ENCODE measurements around the gene ATP8B2. TPM values are rescaled to one million over a fixed set of nuclear protein-coding genes. Genes with fewer than 3 reads are reported as not detected.
"Not testable (repeated sequence)": the region's sequence is repeated elsewhere in the genome, so short reads cannot be mapped to it uniquely, and the experiment has no call there.

The ATP8B2 gene
- total RNA-seq, 1 donor from 2014 or later: 47.4 TPM

DNA sequence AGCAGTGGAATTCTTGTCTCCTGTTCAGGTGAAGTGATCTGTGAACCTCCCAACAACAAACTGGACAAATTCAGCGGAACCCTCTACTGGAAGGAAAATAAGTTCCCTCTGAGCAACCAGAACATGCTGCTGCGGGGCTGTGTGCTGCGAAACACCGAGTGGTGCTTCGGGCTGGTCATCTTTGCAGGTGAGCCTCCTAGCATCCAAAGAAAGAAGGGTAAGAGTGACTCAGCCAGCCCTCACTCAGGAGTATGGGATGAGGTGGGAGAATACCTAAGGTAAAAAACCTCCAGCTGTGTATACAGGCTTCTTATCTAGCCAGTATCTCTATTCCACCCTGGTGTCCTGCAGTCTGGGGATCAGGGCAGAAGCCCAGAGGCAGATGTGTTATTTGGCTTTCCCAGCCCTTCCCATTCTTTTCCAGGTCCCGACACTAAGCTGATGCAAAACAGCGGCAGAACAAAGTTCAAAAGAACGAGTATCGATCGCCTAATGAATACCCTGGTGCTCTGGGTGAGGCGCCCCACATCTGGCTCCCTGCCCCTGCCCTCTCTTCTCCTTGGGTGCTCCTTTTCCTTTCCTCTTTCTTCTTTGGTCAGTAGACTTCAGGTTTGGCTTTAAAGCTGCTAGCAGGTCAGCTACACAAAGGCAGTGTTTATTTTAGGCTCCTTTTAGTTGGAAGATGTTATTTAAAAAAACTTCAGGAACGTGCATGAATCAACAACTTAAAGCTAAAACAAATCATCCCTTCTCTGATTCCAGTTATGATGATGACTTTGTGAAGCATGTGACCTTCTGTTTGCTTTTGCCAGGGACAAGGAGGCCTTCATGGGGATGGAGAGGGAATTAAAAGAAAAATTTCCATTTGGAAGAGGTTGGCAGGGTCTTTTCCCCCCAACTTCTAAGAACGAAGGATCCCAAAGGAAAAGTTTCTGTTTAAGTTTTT is 9.0 kb downstream of the ATP8B2 start:
- Mint-ChIP-seq H3K9me3 (ENCODE audit: low read depth) (no peaks in the 10 kb centered on the region), H3K27ac (no peak overlapping the region), H3K4me3 (ENCODE audit: low read depth) (no peak overlapping the region), H3K27me3 (no peaks in the 10 kb centered on the region), H3K4me1 (ENCODE audit: low read depth) (peaks cover 7% of the 10 kb centered on the region), H3K36me3 (ENCODE audit: insufficient read depth) (peaks cover 26% of the 10 kb centered on the region)
- no peak for DNase-seq (ENCODE audit: low spot score, unreplicated experiment)
- TF ChIP-seq, protein P1, sequence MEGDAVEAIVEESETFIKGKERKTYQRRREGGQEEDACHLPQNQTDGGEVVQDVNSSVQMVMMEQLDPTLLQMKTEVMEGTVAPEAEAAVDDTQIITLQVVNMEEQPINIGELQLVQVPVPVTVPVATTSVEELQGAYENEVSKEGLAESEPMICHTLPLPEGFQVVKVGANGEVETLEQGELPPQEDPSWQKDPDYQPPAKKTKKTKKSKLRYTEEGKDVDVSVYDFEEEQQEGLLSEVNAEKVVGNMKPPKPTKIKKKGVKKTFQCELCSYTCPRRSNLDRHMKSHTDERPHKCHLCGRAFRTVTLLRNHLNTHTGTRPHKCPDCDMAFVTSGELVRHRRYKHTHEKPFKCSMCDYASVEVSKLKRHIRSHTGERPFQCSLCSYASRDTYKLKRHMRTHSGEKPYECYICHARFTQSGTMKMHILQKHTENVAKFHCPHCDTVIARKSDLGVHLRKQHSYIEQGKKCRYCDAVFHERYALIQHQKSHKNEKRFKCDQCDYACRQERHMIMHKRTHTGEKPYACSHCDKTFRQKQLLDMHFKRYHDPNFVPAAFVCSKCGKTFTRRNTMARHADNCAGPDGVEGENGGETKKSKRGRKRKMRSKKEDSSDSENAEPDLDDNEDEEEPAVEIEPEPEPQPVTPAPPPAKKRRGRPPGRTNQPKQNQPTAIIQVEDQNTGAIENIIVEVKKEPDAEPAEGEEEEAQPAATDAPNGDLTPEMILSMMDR (IDR thresholded peaks at IDR 0.05; ENCODE audit: unreplicated experiment): no peak

DNA sequence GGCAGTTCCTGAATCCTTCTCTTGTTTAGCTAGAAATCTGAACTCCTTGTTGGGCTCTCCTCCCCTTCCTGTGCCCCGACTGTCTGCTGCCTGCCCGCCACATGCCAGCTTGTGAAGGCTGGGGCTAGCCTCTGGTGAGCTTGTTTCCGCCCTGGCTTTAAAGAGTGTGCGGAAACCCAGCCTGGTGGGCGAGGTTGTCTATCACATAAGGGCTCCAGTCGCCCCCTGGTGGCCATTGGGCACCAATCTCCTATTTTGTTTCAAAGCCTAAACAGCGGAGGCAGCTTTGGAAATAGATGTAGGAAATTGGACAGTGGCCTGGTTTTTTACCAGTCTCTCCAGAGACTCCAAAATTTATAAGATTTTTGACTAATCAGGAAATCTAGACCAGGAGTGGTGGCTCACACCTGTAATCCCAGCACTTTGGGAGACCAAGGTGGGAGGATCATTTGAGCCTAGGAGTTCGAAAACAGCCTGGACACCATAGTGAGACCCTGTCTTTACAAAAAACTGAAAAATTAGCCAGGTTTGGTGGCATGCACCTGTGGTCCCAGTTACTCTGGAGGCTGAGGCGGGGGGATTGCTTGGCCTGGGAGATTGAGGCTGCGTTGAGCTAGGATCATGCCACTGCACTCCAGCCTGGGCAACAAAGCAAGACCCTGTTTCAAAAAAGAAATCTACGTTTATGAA is 9.8 kb downstream of the ATP8B2 start:
- DNase-seq (ENCODE audit: low spot score, unreplicated experiment): peak; percentile 76
- Mint-ChIP-seq H3K4me1 (ENCODE audit: low read depth) (peaks cover 7% of the 10 kb centered on the region), H3K27me3 (no peaks in the 10 kb centered on the region), H3K4me3 (ENCODE audit: low read depth) (no peak overlapping the region), H3K27ac (peak overlapping the region; percentile 38), H3K36me3 (ENCODE audit: insufficient read depth) (peaks cover 26% of the 10 kb centered on the region), H3K9me3 (ENCODE audit: low read depth) (no peaks in the 10 kb centered on the region)
- TF ChIP-seq, protein P1 (IDR thresholded peaks at IDR 0.05; ENCODE audit: unreplicated experiment): peak; percentile 90

DNA sequence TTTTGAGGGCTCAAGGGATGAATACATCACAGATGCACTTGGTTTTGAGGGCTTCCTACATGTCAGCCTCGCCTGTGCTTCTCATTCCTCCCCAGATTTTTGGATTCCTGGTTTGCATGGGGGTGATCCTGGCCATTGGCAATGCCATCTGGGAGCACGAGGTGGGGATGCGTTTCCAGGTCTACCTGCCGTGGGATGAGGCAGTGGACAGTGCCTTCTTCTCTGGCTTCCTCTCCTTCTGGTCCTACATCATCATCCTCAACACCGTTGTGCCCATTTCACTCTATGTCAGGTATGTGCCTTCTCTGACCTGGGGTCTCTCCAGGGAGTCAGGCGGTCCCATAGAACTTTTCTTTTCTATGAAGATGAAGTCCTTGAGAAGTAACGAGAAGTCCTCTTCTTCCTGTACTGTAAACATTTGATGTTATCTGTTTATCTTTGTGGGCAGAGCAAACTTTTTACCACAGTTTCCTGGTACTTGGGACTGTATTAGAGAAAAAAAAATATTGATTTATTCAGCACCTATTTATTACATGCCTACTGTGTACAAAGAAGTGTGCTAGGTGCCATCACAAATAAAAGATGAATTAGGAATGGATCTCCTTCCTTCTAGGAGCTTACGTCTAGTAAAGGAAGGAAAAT is 12.0 kb downstream of the ATP8B2 start:
- Mint-ChIP-seq H3K27me3 (no peaks in the 10 kb centered on the region), H3K36me3 (ENCODE audit: insufficient read depth) (peaks cover 27% of the 10 kb centered on the region), H3K9me3 (ENCODE audit: low read depth) (no peaks in the 10 kb centered on the region), H3K27ac (no peak overlapping the region), H3K4me1 (ENCODE audit: low read depth) (peaks cover 7% of the 10 kb centered on the region), H3K4me3 (ENCODE audit: low read depth) (no peak overlapping the region)
- no peak for DNase-seq (ENCODE audit: low spot score, unreplicated experiment)
- TF ChIP-seq, protein P1 (IDR thresholded peaks at IDR 0.05; ENCODE audit: unreplicated experiment): no peak

DNA sequence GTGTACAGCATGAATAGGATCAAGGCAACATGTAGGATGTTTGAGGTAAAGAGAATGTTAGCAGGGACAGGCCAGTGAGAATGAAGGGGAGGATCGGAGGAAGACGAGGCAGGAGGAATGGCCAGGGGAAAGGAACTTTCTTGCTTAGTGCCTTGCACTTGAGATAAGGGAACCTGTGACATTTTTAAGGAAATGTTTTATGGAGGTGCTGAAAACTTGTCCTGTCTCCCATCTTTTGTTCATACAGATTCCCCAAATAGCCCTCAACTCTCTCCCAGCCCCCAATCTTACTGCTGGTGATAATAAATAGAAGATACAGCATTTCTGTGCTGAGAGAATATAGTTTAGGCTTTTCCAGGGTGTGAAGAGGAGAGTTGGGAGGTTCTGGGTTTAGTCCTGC is 13.6 kb downstream of the ATP8B2 start:
- peak overlapping the region; percentile 1 for H3K27ac Mint-ChIP-seq
- peaks cover 6% of the 10 kb centered on the region for H3K4me1 Mint-ChIP-seq (ENCODE audit: low read depth)
- TF ChIP-seq, protein P1 (IDR thresholded peaks at IDR 0.05; ENCODE audit: unreplicated experiment): no peak
- no peaks in the 10 kb centered on the region for H3K27me3 Mint-ChIP-seq
- H3K9me3 Mint-ChIP-seq (ENCODE audit: low read depth): no peaks in the 10 kb centered on the region
- H3K36me3 Mint-ChIP-seq (ENCODE audit: insufficient read depth): peaks cover 32% of the 10 kb centered on the region
- no peak for DNase-seq (ENCODE audit: low spot score, unreplicated experiment)
- no peak overlapping the region for H3K4me3 Mint-ChIP-seq (ENCODE audit: low read depth)

DNA sequence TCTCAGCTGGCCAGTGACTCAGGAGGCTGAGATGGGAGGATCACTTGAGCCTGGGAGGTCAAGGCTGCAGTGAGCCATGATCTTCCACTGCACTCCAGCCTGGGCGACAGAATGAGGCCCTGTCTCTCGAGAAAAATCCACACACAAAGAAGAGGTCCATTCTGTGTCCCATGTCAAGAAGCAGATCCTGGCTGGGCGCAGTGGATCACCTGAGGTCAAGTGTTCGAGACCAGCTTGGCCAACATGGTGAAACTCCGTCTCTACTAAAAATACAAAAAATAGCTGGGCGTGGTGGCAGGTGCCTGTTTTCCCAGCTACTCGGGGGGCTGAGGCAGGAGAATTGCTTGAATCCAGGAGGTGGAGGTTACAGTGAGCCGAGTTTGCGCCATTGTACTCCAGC is 16.0 kb downstream of the ATP8B2 start:
- H3K4me3 Mint-ChIP-seq (ENCODE audit: low read depth); H3K4me1 Mint-ChIP-seq (ENCODE audit: low read depth): not testable (repeated sequence)
- H3K36me3 Mint-ChIP-seq (ENCODE audit: insufficient read depth): peaks cover 41% of the 10 kb centered on the region

More for the DNA sequence above, 16.0 kb downstream of the ATP8B2 start:
- not testable (repeated sequence) for H3K27ac Mint-ChIP-seq; H3K27me3 Mint-ChIP-seq; DNase-seq (ENCODE audit: low spot score, unreplicated experiment); H3K9me3 Mint-ChIP-seq (ENCODE audit: low read depth)
